ENCODE measurements around the gene SRPK3.

The SRPK3 gene

GRCh38 chrX:153821066-153821465 lies 40.2 kb downstream of the SRPK3 start:
- Histone ChIP-seq H3K4me3 (ENCODE audit: severe bottlenecking) (no peak overlapping the region), H3K4me1 (ENCODE audit: insufficient read depth, poor library complexity, severe bottlenecking) (no peaks in the 10 kb centered on the region), H3K27me3 (ENCODE audit: insufficient read depth, poor library complexity, severe bottlenecking) (no peaks in the 10 kb centered on the region), H3K27ac (ENCODE audit: poor library complexity, severe bottlenecking) (no peak overlapping the region), H3K36me3 (ENCODE audit: low read depth) (no peaks in the 10 kb centered on the region), H3K9me3 (ENCODE audit: severe bottlenecking) (no peaks in the 10 kb centered on the region)
- no peak for TF ChIP-seq CTCF (IDR thresholded peaks at IDR 0.05; ENCODE audit: poor library complexity, severe bottlenecking)
- DNase-seq (ENCODE audit: low spot score): no peak
- ATAC-seq (ENCODE audit: low read depth): no peak

GRCh38 chrX:153824348-153824747 lies 43.5 kb downstream of the SRPK3 start:
- no peak overlapping the region for H3K4me3 ChIP-seq (ENCODE audit: severe bottlenecking)
- H3K4me1 ChIP-seq (ENCODE audit: insufficient read depth, poor library complexity, severe bottlenecking): no peaks in the 10 kb centered on the region
- peaks cover 7% of the 10 kb centered on the region for H3K27me3 ChIP-seq (ENCODE audit: insufficient read depth, poor library complexity, severe bottlenecking)
- H3K27ac ChIP-seq (ENCODE audit: poor library complexity, severe bottlenecking): no peak overlapping the region
- TF ChIP-seq CTCF (IDR thresholded peaks at IDR 0.05; ENCODE audit: poor library complexity, severe bottlenecking): no peak
- ATAC-seq (ENCODE audit: low read depth) (no peak), DNase-seq (ENCODE audit: low spot score) (no peak)
- H3K36me3 ChIP-seq (ENCODE audit: low read depth): no peaks in the 10 kb centered on the region
- no peaks in the 10 kb centered on the region for H3K9me3 ChIP-seq (ENCODE audit: severe bottlenecking)

GRCh38 chrX:153825042-153825441 lies 44.2 kb downstream of the SRPK3 start:
- no peak overlapping the region for H3K27ac ChIP-seq (ENCODE audit: poor library complexity, severe bottlenecking)
- H3K36me3 ChIP-seq (ENCODE audit: low read depth): no peaks in the 10 kb centered on the region
- peaks cover 13% of the 10 kb centered on the region for H3K27me3 ChIP-seq (ENCODE audit: insufficient read depth, poor library complexity, severe bottlenecking)
- H3K4me1 ChIP-seq (ENCODE audit: insufficient read depth, poor library complexity, severe bottlenecking): no peaks in the 10 kb centered on the region
- no peak for DNase-seq (ENCODE audit: low spot score)
- TF ChIP-seq CTCF (IDR thresholded peaks at IDR 0.05; ENCODE audit: poor library complexity, severe bottlenecking): no peak
- no peaks in the 10 kb centered on the region for H3K9me3 ChIP-seq (ENCODE audit: severe bottlenecking)
- H3K4me3 ChIP-seq (ENCODE audit: severe bottlenecking): no peak overlapping the region
- no peak for ATAC-seq (ENCODE audit: low read depth)

GRCh38 chrX:153827016-153827415 lies 46.2 kb downstream of the SRPK3 start:
- peaks cover 21% of the 10 kb centered on the region for H3K27me3 ChIP-seq (ENCODE audit: insufficient read depth, poor library complexity, severe bottlenecking)
- no peak overlapping the region for H3K27ac ChIP-seq (ENCODE audit: poor library complexity, severe bottlenecking)
- no peak for DNase-seq (ENCODE audit: low spot score)
- no peak for ATAC-seq (ENCODE audit: low read depth)
- H3K9me3 ChIP-seq (ENCODE audit: severe bottlenecking): no peaks in the 10 kb centered on the region
- H3K4me1 ChIP-seq (ENCODE audit: insufficient read depth, poor library complexity, severe bottlenecking): no peaks in the 10 kb centered on the region
- H3K4me3 ChIP-seq (ENCODE audit: severe bottlenecking): no peak overlapping the region
- no peak for TF ChIP-seq CTCF (IDR thresholded peaks at IDR 0.05; ENCODE audit: poor library complexity, severe bottlenecking)
- H3K36me3 ChIP-seq (ENCODE audit: low read depth): no peaks in the 10 kb centered on the region

- no peak for ATAC-seq (ENCODE audit: low read depth)
- Histone ChIP-seq H3K4me1 (ENCODE audit: insufficient read depth, poor library complexity, severe bottlenecking) (no peaks in the 10 kb centered on the region), H3K27ac (ENCODE audit: poor library complexity, severe bottlenecking) (no peak overlapping the region), H3K27me3 (ENCODE audit: insufficient read depth, poor library complexity, severe bottlenecking) (peaks cover 21% of the 10 kb centered on the region), H3K4me3 (ENCODE audit: severe bottlenecking) (no peak overlapping the region), H3K36me3 (ENCODE audit: low read depth) (no peaks in the 10 kb centered on the region), H3K9me3 (ENCODE audit: severe bottlenecking) (no peaks in the 10 kb centered on the region)
- no peak for DNase-seq (ENCODE audit: low spot score)
- TF ChIP-seq CTCF (IDR thresholded peaks at IDR 0.05; ENCODE audit: poor library complexity, severe bottlenecking): no peak
Observed at GRCh38 chrX:153827903-153828302, 47.1 kb downstream of the SRPK3 start.

All from RWPE2 (cell line).